A673 (cell line): ENCODE results near the gene FXYD2. TPM values are rescaled to one million over a fixed set of nuclear protein-coding genes. Genes with fewer than 3 reads are reported as not detected.

Experiments
- BruUV-seq: library from RNA; stranded (reverse); fragments of 400-500 nt; replicated peaks from 2 replicates; lab custom pipeline; 2021; lab: Mats Ljungman, UMichigan
- CTCF ChIA-PET: fragments of 300-600 bp; sonication (Branson Sonifier 250); formaldehyde crosslinking; loops from one replicate; lab custom pipeline; 2022; ENCODE audit warnings: antibody characterized with exemption; lab: Charles Lee
- POLR2A ChIA-PET: fragments of 300-600 bp; sonication (Branson Sonifier 250); formaldehyde crosslinking; loops from one replicate; lab custom pipeline; 2022; ENCODE audit warnings: antibody characterized with exemption; ENCODE audit not compliant: low non-redundant PET; lab: Charles Lee
- DNase-seq: peaks from one replicate; pipeline ENCODE4 v3.0.0-alpha.2; 2015; ENCODE audit warnings: low spot score
- H3K27ac ChIP-seq: fragments of 200-600 bp; sonication (generic); 2 replicates; pipeline ENCODE4 v1.5.1; 2016; ENCODE audit warnings: mixed run types, low read depth, mild to moderate bottlenecking, mixed read lengths, antibody characterized with exemption, low read length; ENCODE audit not compliant: poor library complexity, severe bottlenecking
- H3K27me3 ChIP-seq: fragments of 200-600 bp; sonication (generic); replicated peaks from 2 replicates; pipeline ENCODE4 v1.6.1; 2017; ENCODE audit warnings: mixed run types, low read depth, mild to moderate bottlenecking, mixed read lengths, antibody characterized with exemption, low read length; ENCODE audit not compliant: insufficient read depth, poor library complexity
- H3K36me3 ChIP-seq: fragments of 200-600 bp; sonication (generic); 2 replicates; pipeline ENCODE4 v1.6.1; 2016; ENCODE audit warnings: mixed run types, mild to moderate bottlenecking, mixed read lengths, antibody characterized with exemption, low read length; ENCODE audit not compliant: insufficient read depth, poor library complexity, severe bottlenecking
- H3K4me1 ChIP-seq: fragments of 200-600 bp; sonication (generic); 2 replicates; pipeline ENCODE4 v1.6.1; 2017; ENCODE audit warnings: mixed run types, mild to moderate bottlenecking, mixed read lengths, antibody characterized with exemption, low read length; ENCODE audit not compliant: insufficient read depth, poor library complexity, severe bottlenecking
- H3K4me3 ChIP-seq: fragments of 200-600 bp; sonication (generic); 2 replicates; pipeline ENCODE4 v1.5.1; 2016; ENCODE audit warnings: low read depth, mixed run types, mild to moderate bottlenecking, mixed read lengths, low read length; ENCODE audit not compliant: poor library complexity, severe bottlenecking
- H3K9me3 ChIP-seq: fragments of 200-600 bp; sonication (generic); 2 replicates; pipeline ENCODE4 v1.6.1; 2016; ENCODE audit warnings: mixed run types, low read depth, mild to moderate bottlenecking, mixed read lengths, antibody characterized with exemption, low read length; ENCODE audit not compliant: poor library complexity, severe bottlenecking
- CTCF ChIP-seq: fragments of 300-800, 200-600 bp; sonication (generic); conservative IDR thresholded peaks from 2 replicates; pipeline ENCODE4 v1.5.1; 2017; ENCODE audit warnings: low read depth, mild to moderate bottlenecking, antibody characterized with exemption, low read length, moderate library complexity, mixed read lengths
- EZH2 ChIP-seq: fragments of 200-600 bp; sonication (generic); IDR thresholded peaks from 2 replicates; pipeline ENCODE4 v1.6.1; 2017; ENCODE audit warnings: borderline replicate concordance, low read depth, mild to moderate bottlenecking, mixed read lengths, antibody characterized with exemption, low read length; ENCODE audit not compliant: poor library complexity, severe bottlenecking
- intact Hi-C: fragments of 100-400 bp; cut with micrococcal nuclease; formaldehyde crosslinking; loops from one replicate; pipeline ENCODE4 v1.10.0; 2022; ENCODE audit not compliant: unreplicated experiment
- total RNA-seq: library from RNA; stranded (reverse); gene quantifications from 2 replicates; pipeline ENCODE4 v1.2.3, GENCODE V29; 2021

Gene FXYD2
- total RNA-seq, 1 experiment from 2014 or later, result not detected

GRCh38 chr11:117834838-117835443 is 10.4 kb upstream of the FXYD2 start:
- no TSS peak for BruUV-seq
- no peaks in the 10 kb centered on the region for H3K9me3 ChIP-seq
- no peak overlapping the region for H3K27ac ChIP-seq
- no peaks in the 10 kb centered on the region for H3K36me3 ChIP-seq
- ChIA-PET CTCF (interaction anchor here (0.6 to 1.1 kb wide), 2 partner anchors 112 to 991 kb away, joined by 3 read pairs; no protein-coding TSS in a partner anchor), POLR2A (interaction anchor here (0.5 kb wide), 1 partner anchor 16 kb away, joined by 4 read pairs; no protein-coding TSS in a partner anchor)
- DNase-seq, result no peak
- no peak overlapping the region for H3K4me3 ChIP-seq
- intact Hi-C loops, result no loop called here
- H3K27me3 ChIP-seq, result no peaks in the 10 kb centered on the region
- H3K4me1 ChIP-seq, result no peaks in the 10 kb centered on the region
- TF ChIP-seq EZH2 (no peak), CTCF (no peak)

GRCh38 chr11:117834068-117834810 is 9.7 kb upstream of the FXYD2 start:
- Histone ChIP-seq H3K27ac (no peak overlapping the region), H3K4me1 (no peaks in the 10 kb centered on the region), H3K9me3 (no peaks in the 10 kb centered on the region), H3K36me3 (no peaks in the 10 kb centered on the region), H3K4me3 (no peak overlapping the region), H3K27me3 (no peaks in the 10 kb centered on the region)
- POLR2A ChIA-PET, result no interaction called here
- intact Hi-C loops, result no loop called here
- TF ChIP-seq CTCF (no peak), EZH2 (no peak)
- CTCF ChIA-PET, result interaction anchor here (1.1 kb wide), 1 partner anchor 112 kb away, joined by 3 read pairs; no protein-coding TSS in a partner anchor
- BruUV-seq, result no TSS peak
- DNase-seq, result no peak

GRCh38 chr11:117833401-117833891 is 8.9 kb upstream of the FXYD2 start:
- ChIA-PET CTCF (interaction anchor here (0.9 kb wide), 1 partner anchor 113 kb away, joined by 3 read pairs; no protein-coding TSS in a partner anchor), POLR2A (no interaction called here)
- Histone ChIP-seq H3K9me3 (no peaks in the 10 kb centered on the region), H3K4me3 (no peak overlapping the region), H3K27ac (no peak overlapping the region), H3K27me3 (no peaks in the 10 kb centered on the region), H3K4me1 (no peaks in the 10 kb centered on the region), H3K36me3 (no peaks in the 10 kb centered on the region)
- no peak for DNase-seq
- no TSS peak for BruUV-seq
- intact Hi-C loops, result no loop called here
- TF ChIP-seq EZH2 (no peak), CTCF (no peak)
